ENCODE data around the gene TENT5C.

The TENT5C gene

GRCh38 chr1:117574161-117574835, 31.6 kb upstream of the TENT5C start:
- no peak for DNase-seq (ENCODE audit: low read depth in 1 of 2, low spot score in 1 of 2)
- Histone ChIP-seq H3K27me3 (ENCODE audit: insufficient read depth, poor library complexity, severe bottlenecking) (no peaks in the 10 kb centered on the region), H3K27ac (replicated peaks) (no peak overlapping the region), H3K4me3 (replicated peaks; ENCODE audit: insufficient read depth, low read length) (no peak overlapping the region)
- TF ChIP-seq SPI1 (IDR thresholded peaks at IDR 0.05; ENCODE audit: borderline replicate concordance, low read depth) (no peak), REST (IDR thresholded peaks at IDR 0.05; ENCODE audit: insufficient replicate concordance, low read depth) (no peak), POLR2AphosphoS5 (IDR thresholded peaks at IDR 0.05; ENCODE audit: low read depth) (no peak), CTCF (IDR thresholded peaks at IDR 0.05; ENCODE audit: insufficient read depth, low read length) (no peak), GABPA (IDR thresholded peaks at IDR 0.05; ENCODE audit: low read depth) (no peak)

GRCh38 chr1:117575586-117576225, 30.1 kb upstream of the TENT5C start:
- no peak for DNase-seq (ENCODE audit: low read depth in 1 of 2, low spot score in 1 of 2)
- no peak overlapping the region for H3K4me3 ChIP-seq (replicated peaks; ENCODE audit: insufficient read depth, low read length)
- H3K27ac ChIP-seq (replicated peaks), result no peak overlapping the region
- no peak for TF ChIP-seq GABPA (IDR thresholded peaks at IDR 0.05; ENCODE audit: low read depth)
- TF ChIP-seq CTCF (IDR thresholded peaks at IDR 0.05; ENCODE audit: insufficient read depth, low read length), result no peak
- no peak for TF ChIP-seq REST (IDR thresholded peaks at IDR 0.05; ENCODE audit: insufficient replicate concordance, low read depth)
- TF ChIP-seq SPI1 (IDR thresholded peaks at IDR 0.05; ENCODE audit: borderline replicate concordance, low read depth), result no peak
- TF ChIP-seq POLR2AphosphoS5 (IDR thresholded peaks at IDR 0.05; ENCODE audit: low read depth), result no peak
- no peaks in the 10 kb centered on the region for H3K27me3 ChIP-seq (ENCODE audit: insufficient read depth, poor library complexity, severe bottlenecking)

- no peaks in the 10 kb centered on the region for H3K27me3 ChIP-seq (ENCODE audit: insufficient read depth, poor library complexity, severe bottlenecking)
- TF ChIP-seq REST (IDR thresholded peaks at IDR 0.05; ENCODE audit: insufficient replicate concordance, low read depth), result no peak
- TF ChIP-seq GABPA (IDR thresholded peaks at IDR 0.05; ENCODE audit: low read depth), result no peak
- no peak for TF ChIP-seq CTCF (IDR thresholded peaks at IDR 0.05; ENCODE audit: insufficient read depth, low read length)
- TF ChIP-seq SPI1 (IDR thresholded peaks at IDR 0.05; ENCODE audit: borderline replicate concordance, low read depth), result no peak
- TF ChIP-seq POLR2AphosphoS5 (IDR thresholded peaks at IDR 0.05; ENCODE audit: low read depth), result no peak
- no peak overlapping the region for H3K27ac ChIP-seq (replicated peaks)
- DNase-seq (ENCODE audit: low read depth in 1 of 2, low spot score in 1 of 2), result no peak
- H3K4me3 ChIP-seq (replicated peaks; ENCODE audit: insufficient read depth, low read length), result no peak overlapping the region
Measured at GRCh38 chr1:117576236-117576635, 29.6 kb upstream of the TENT5C start.
